CD4-positive, alpha-beta T cell (primary cell): ENCODE data around the gene HOXA5. TPM values are rescaled to one million over a fixed set of nuclear protein-coding genes. Genes with fewer than 3 reads are reported as not detected.
A peak's percentile ranks its signal among the peaks of the same experiment; 100 is the strongest.

Source experiments
- ATAC-seq: fragments of 200-7000 bp; cut with Tn5 transposase; one replicate; pipeline ENCODE4 v1.10.0; 2022; ENCODE audit warnings: mild to moderate bottlenecking; ENCODE audit not compliant: poor library complexity
- CTCF ChIA-PET: fragments of 350-600 bp; sonication (Branson Sonifier 250); formaldehyde crosslinking; loops from one replicate; lab custom pipeline; 2021; ENCODE audit warnings: antibody characterized with exemption, inconsistent platforms; lab: Charles Lee
- POLR2A ChIA-PET: fragments of 350-600 bp; sonication (Branson Sonifier 250); formaldehyde crosslinking; loops from one replicate; lab custom pipeline; 2021; ENCODE audit warnings: antibody characterized with exemption, inconsistent platforms; lab: Charles Lee
- DNase-seq, 14 experiments: peaks; one replicate each; pipeline ENCODE4 v3.0.0-alpha.2; 2013 to 2020; ENCODE audit warnings: mixed read lengths in 2 of 14
- H3K27ac ChIP-seq, 2 donors: one replicate each; pipeline versions ENCODE4 v1.5.1 to v1.7.0; 2013; ENCODE audit warnings: low read length in 2 of 2, low read depth in 1 of 2, mild to moderate bottlenecking in 1 of 2
- H3K27me3 ChIP-seq, 2 experiments: 1 replicate in 1 of 2; 2 replicates in 1 of 2; pipeline versions ENCODE4 v1.6.1 to v1.7.0; 2013; ENCODE audit warnings: low read length in 2 of 2, control low read depth in 1 of 2, mild to moderate bottlenecking in 1 of 2, moderate library complexity in 1 of 2; ENCODE audit not compliant: insufficient read depth in 2 of 2, control insufficient read depth in 1 of 2
- H3K36me3 ChIP-seq: one replicate; pipeline ENCODE4 v1.6.1; 2013; ENCODE audit warnings: low read length, control low read depth; ENCODE audit not compliant: insufficient read depth
- H3K4me1 ChIP-seq: one replicate; pipeline ENCODE4 v1.6.1; 2013; ENCODE audit warnings: low read length, control low read depth; ENCODE audit not compliant: insufficient read depth
- H3K4me3 ChIP-seq: one replicate; pipeline ENCODE4 v1.5.1; 2013; ENCODE audit warnings: mild to moderate bottlenecking, low read length, moderate library complexity
- H3K9me3 ChIP-seq, 2 experiments: 1 replicate in 1 of 2; 2 replicates in 1 of 2; pipeline versions ENCODE4 v1.6.1 to v1.7.0; 2013; ENCODE audit warnings: low read length in 2 of 2, mild to moderate bottlenecking in 2 of 2, control low read depth in 1 of 2, moderate library complexity in 1 of 2; ENCODE audit not compliant: control insufficient read depth in 1 of 2, insufficient read depth in 1 of 2
- H3K27ac Mint-ChIP-seq: one replicate; pipeline ENCODE4 v1.8.0; 2020; ENCODE audit warnings: mixed read lengths
- H3K27me3 Mint-ChIP-seq: one replicate; pipeline ENCODE4 v1.8.0; 2021; ENCODE audit warnings: mixed read lengths
- H3K36me3 Mint-ChIP-seq: one replicate; pipeline ENCODE4 v1.8.0; 2021; ENCODE audit warnings: low read depth, mixed read lengths
- H3K4me1 Mint-ChIP-seq: one replicate; pipeline ENCODE4 v1.8.0; 2021; ENCODE audit warnings: low read depth, mixed read lengths
- H3K4me3 Mint-ChIP-seq: one replicate; pipeline ENCODE4 v1.8.0; 2020; ENCODE audit warnings: mild to moderate bottlenecking, mixed read lengths
- H3K9me3 Mint-ChIP-seq: one replicate; pipeline ENCODE4 v1.8.0; 2020; ENCODE audit warnings: mixed read lengths
- CTCF ChIP-seq: fragments of 200-600 bp; IDR thresholded peaks from one replicate; pipeline ENCODE4 v1.8.0; 2022; ENCODE audit warnings: antibody characterized with exemption, mild to moderate bottlenecking
- intact Hi-C, 2 experiments: fragments of 100-400 bp; cut with DNase I in 1 of 2; cut with micrococcal nuclease in 1 of 2; formaldehyde crosslinking; loops; one replicate each; pipeline versions ENCODE4 v1.15.1 to v1.9.0; 2023 to 2025; cut with DNase I, micrococcal nuclease
- total RNA-seq, 174 experiments: library from RNA in 2 of 174; stranded (reverse) in 2 of 174; gene quantifications; one replicate each; pipeline ENCODE4 v1.2.3 and lab custom pipeline; 2021 to 2026

The HOXA5 gene
- total RNA-seq, 2 experiments from 2014 or later = not detected

- intact Hi-C loops = loop anchor here in 1 of 2 experiments (5.0 kb wide), 2 partner anchors 37 to 1332 kb away; partner anchors contain the start of gene HOXA3
- Mint-ChIP-seq H3K4me3 (peak overlapping the region; percentile 12), H3K36me3 (no peaks in the 10 kb centered on the region), H3K9me3 (no peaks in the 10 kb centered on the region), H3K27ac (peak overlapping the region; percentile 80), H3K4me1 (peaks cover 78% of the 10 kb centered on the region), H3K27me3 (peaks cover 99% of the 10 kb centered on the region)
- H3K4me3 ChIP-seq = no peak overlapping the region
- H3K9me3 ChIP-seq = peaks cover 0 to 56% of the 10 kb centered on the region in 2 experiments
- ATAC-seq (no peak), DNase-seq (peak in 1 of 14 experiments; percentile 33)
- H3K27ac ChIP-seq = no peak overlapping the region
- ChIA-PET CTCF (interaction anchor here (1.0 to 1.6 kb wide), 3 partner anchors 10 to 29 kb away, joined by 4 to 13 read pairs (median 6); no protein-coding TSS in a partner anchor), POLR2A (interaction anchor here (0.9 to 2.6 kb wide), 4 partner anchors 16 to 551 kb away, joined by 3 to 8 read pairs (median 4); partner anchors contain the start of gene HOXA9)
- no peaks in the 10 kb centered on the region for H3K36me3 ChIP-seq
- TF ChIP-seq CTCF = no peak
- H3K4me1 ChIP-seq = peaks cover 76% of the 10 kb centered on the region
- H3K27me3 ChIP-seq = peaks cover 95 to 98% of the 10 kb centered on the region in 2 experiments
Observed at GRCh38 chr7:27189295-27189996, 46.0 kb upstream of the HOXA5 start.

GRCh38 chr7:27188386-27189294 is 45.2 kb upstream of the HOXA5 start:
- Mint-ChIP-seq H3K4me3 (peak overlapping the region; percentile 79), H3K27ac (peak overlapping the region; percentile 80), H3K4me1 (peaks cover 81% of the 10 kb centered on the region), H3K9me3 (no peaks in the 10 kb centered on the region), H3K36me3 (no peaks in the 10 kb centered on the region), H3K27me3 (peaks cover 99% of the 10 kb centered on the region)
- peak in 11 of 14 experiments; percentile 40 to 70 (median 58) for DNase-seq
- Histone ChIP-seq H3K27me3 (peaks cover 94 to 96% of the 10 kb centered on the region in 2 experiments), H3K9me3 (peaks cover 0 to 61% of the 10 kb centered on the region in 2 experiments), H3K36me3 (no peaks in the 10 kb centered on the region), H3K4me1 (peaks cover 80% of the 10 kb centered on the region), H3K27ac (no peak overlapping the region), H3K4me3 (peak overlapping the region; percentile 38)
- TF ChIP-seq CTCF = no peak
- ATAC-seq = peak; percentile 50
- ChIA-PET CTCF (interaction anchor here (1.8 to 3.8 kb wide), 2 partner anchors 8 to 9 kb away, joined by 8 to 14 read pairs; no protein-coding TSS in a partner anchor), POLR2A (interaction anchor here (0.5 to 2.8 kb wide), 5 partner anchors 16 to 662 kb away, joined by 3 to 13 read pairs (median 5); no protein-coding TSS in a partner anchor)
- intact Hi-C loops = loop anchor here in 1 of 2 experiments (5.0 kb wide), 2 partner anchors 36 to 1331 kb away; partner anchors contain the start of gene HOXA3
